ENCODE data around the gene ERRFI1. TPM values are rescaled to one million over a fixed set of nuclear protein-coding genes. Genes with fewer than 3 reads are reported as not detected.

ERRFI1 gene
- total RNA-seq, 1 donor from 2014 or later: 1.4 TPM

- no peak for DNase-seq
- Mint-ChIP-seq H3K9me3 (no peaks in the 10 kb centered on the region), H3K4me3 (no peak overlapping the region), H3K36me3 (ENCODE audit: low read depth) (no peaks in the 10 kb centered on the region), H3K27ac (no peak overlapping the region), H3K4me1 (peaks cover 3% of the 10 kb centered on the region), H3K27me3 (peaks cover 17% of the 10 kb centered on the region)
- intact Hi-C loops (cut with micrococcal nuclease): loop anchor here (1.0 to 2.0 kb wide), 5 partner anchors 33 to 833 kb away; no protein-coding TSS in a partner anchor
- ChIA-PET CTCF (interaction anchor here (1.3 to 7.2 kb wide), 11 partner anchors 8 to 840 kb away, joined by 3 to 83 read pairs (median 8); no protein-coding TSS in a partner anchor), POLR2A (no interaction called here)
- TF ChIP-seq CTCF (IDR thresholded peaks at IDR 0.05): no peak
- ATAC-seq (ENCODE audit: low read depth): no peak
These were observed 10.3 kb downstream of the ERRFI1 start for GRCh38 chr1:8015809-8016165.

GRCh38 chr1:8015036-8015808, 10.9 kb downstream of the ERRFI1 start:
- no peak for TF ChIP-seq CTCF (IDR thresholded peaks at IDR 0.05)
- DNase-seq (no peak), ATAC-seq (ENCODE audit: low read depth) (peak; percentile 45)
- H3K27me3 Mint-ChIP-seq: peaks cover 17% of the 10 kb centered on the region
- intact Hi-C loops (cut with micrococcal nuclease): loop anchor here (1.0 to 2.0 kb wide), 5 partner anchors 32 to 834 kb away; no protein-coding TSS in a partner anchor
- H3K4me3 Mint-ChIP-seq: no peak overlapping the region
- H3K36me3 Mint-ChIP-seq (ENCODE audit: low read depth): no peaks in the 10 kb centered on the region
- peaks cover 3% of the 10 kb centered on the region for H3K4me1 Mint-ChIP-seq
- H3K9me3 Mint-ChIP-seq: no peaks in the 10 kb centered on the region
- CTCF ChIA-PET: interaction anchor here (0.8 to 7.2 kb wide), 15 partner anchors 9 to 844 kb away, joined by 3 to 83 read pairs (median 8); no protein-coding TSS in a partner anchor
- POLR2A ChIA-PET: interaction anchor here (0.6 kb wide), 1 partner anchor 837 kb away, joined by 3 read pairs; no protein-coding TSS in a partner anchor
- H3K27ac Mint-ChIP-seq: no peak overlapping the region

DNA sequence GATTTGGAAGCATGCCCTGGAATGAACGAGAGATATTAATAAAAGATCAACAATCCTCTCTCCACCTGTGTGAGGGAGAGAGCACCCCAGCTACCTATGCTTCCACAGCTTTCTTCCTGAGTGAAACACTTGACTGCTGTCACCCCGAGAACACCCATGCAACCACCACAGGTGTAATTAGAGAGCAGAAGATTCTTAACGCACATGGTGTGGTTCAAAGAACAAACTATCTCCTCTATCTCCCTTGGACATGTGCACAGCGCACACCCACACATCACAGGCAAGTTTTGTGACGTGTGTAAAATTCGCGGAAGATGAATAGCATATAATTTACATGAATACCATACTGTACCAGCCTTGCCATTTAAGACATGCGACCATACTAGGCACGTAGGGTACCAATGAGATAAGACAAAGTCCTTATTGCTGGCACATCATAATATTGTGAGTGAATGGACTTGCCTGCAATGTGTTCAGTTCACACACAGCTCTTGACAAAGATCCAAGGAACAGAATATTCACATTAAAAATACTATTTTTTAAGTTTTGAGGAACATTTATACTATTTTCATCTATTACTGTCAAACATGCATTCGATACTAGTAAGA, 11.6 kb downstream of the ERRFI1 start:
- Mint-ChIP-seq H3K27me3 (peaks cover 17% of the 10 kb centered on the region), H3K4me3 (no peak overlapping the region), H3K4me1 (no peaks in the 10 kb centered on the region), H3K36me3 (ENCODE audit: low read depth) (no peaks in the 10 kb centered on the region), H3K9me3 (no peaks in the 10 kb centered on the region), H3K27ac (no peak overlapping the region)
- no peak for DNase-seq
- ATAC-seq (ENCODE audit: low read depth): no peak
- ChIA-PET CTCF (interaction anchor here (0.8 to 7.2 kb wide), 15 partner anchors 10 to 844 kb away, joined by 3 to 83 read pairs (median 8); no protein-coding TSS in a partner anchor), POLR2A (no interaction called here)
- no peak for TF ChIP-seq CTCF (IDR thresholded peaks at IDR 0.05)
- intact Hi-C loops (cut with micrococcal nuclease): loop anchor here (2.0 kb wide), 2 partner anchors 32 to 834 kb away; no protein-coding TSS in a partner anchor

- Mint-ChIP-seq H3K27me3 (peaks cover 15% of the 10 kb centered on the region), H3K9me3 (no peaks in the 10 kb centered on the region)
- intact Hi-C loops (cut with micrococcal nuclease): loop anchor here (2.0 kb wide), 2 partner anchors 31 to 835 kb away; no protein-coding TSS in a partner anchor
These were observed 12.3 kb downstream of the ERRFI1 start for GRCh38 chr1:8013800-8014199.

More at GRCh38 chr1:8013800-8014199, 12.3 kb downstream of the ERRFI1 start:
- ATAC-seq (ENCODE audit: low read depth) (no peak), DNase-seq (no peak)
- ChIA-PET CTCF (interaction anchor here (0.6 to 7.2 kb wide), 5 partner anchors 261 to 836 kb away, joined by 3 to 83 read pairs (median 11); no protein-coding TSS in a partner anchor), POLR2A (no interaction called here)
- H3K4me3 Mint-ChIP-seq: no peak overlapping the region
- no peak overlapping the region for H3K27ac Mint-ChIP-seq
- no peaks in the 10 kb centered on the region for H3K36me3 Mint-ChIP-seq (ENCODE audit: low read depth)
- no peaks in the 10 kb centered on the region for H3K4me1 Mint-ChIP-seq
- TF ChIP-seq CTCF (IDR thresholded peaks at IDR 0.05): no peak
